Activated CD4-positive, alpha-beta T cell treated with anti-CD3 and anti-CD28 coated beads, Interleukin-2, Interleukin-6, amounts not matched to agents 100 ng/mL and 50 ng/mL, durations not matched to agents 16 hours and 8 hours (primary cell): ENCODE measurements around the gene NLRP14.

Experiments used
- DNase-seq: peaks from one replicate; pipeline ENCODE4 v3.0.0-alpha.2; 2020

Gene NLRP14

DNA sequence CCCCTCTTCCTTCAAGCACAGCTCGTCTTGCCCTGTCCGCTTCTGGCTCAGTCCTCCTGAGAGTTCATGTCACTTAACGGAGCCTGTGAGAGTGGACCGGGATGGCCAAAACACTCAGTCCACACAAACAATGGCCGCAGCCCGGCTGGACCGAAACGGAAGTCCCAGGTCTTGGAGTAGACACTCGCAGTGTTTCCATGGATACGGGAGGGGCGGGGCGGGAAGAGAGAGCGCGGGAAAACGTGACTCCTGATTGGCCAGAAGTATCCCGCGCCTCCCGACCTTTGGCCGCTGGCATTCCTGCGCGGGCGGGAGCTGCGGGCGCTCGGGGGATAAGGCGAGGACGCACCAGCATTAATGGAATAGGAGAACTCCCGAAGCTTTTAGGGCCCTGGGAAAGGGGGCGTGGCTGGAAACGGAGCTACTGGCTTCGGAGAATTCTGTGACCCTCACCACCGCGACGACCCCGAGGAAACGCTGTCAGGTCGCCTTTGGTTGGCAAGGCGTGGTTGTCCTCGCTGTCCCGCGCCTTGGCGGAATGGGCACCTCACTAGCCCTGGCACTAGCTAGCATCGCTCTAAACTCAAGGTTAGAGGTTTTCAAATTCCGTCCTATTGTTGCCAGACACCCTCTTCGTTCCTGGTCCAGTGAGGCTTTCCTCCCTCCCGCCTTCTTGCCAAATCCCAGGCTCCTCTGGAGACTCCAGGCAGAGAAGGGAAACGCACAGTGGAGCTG is at the start of gene NLRP14, which contains the start of gene ZNF214:
NLRP14 (plus strand) TSS at position 297 of the 735 bp plus-strand sequence. CDS start 18,108 bp downstream, outside the sequence.
ZNF214 (minus strand) TSS at position 164 of the 735 bp plus-strand sequence. CDS start 17,511 bp downstream, outside the sequence.
- DNase-seq: peak; percentile 15

DNA sequence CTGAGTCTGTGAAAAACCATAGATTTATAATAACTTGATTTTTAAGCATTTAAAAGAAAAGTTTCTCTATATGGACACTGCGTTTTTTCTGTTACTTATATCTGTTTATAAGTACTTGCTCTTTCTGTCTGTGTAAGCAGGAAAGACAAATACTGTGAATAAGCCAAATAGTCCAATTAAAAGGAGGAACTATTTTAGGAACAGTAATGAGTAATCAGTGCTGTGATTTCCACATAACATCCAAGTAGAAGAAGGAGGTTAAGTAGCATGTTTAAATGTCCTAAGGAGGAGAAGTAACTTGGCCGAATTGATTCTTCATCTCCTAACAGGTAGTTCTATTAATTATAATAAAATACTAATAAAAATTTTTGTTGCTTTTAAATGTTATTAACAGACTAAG is 40.9 kb upstream of the NLRP14 start:
- DNase-seq: no peak

GRCh38 chr11:6986487-6986886 is 33.8 kb upstream of the NLRP14 start:
- DNase-seq: no peak

GRCh38 chr11:6988506-6988905 is 31.8 kb upstream of the NLRP14 start:
- DNase-seq: no peak

GRCh38 chr11:6991227-6991626 is 29.1 kb upstream of the NLRP14 start:
- DNase-seq: no peak

DNA sequence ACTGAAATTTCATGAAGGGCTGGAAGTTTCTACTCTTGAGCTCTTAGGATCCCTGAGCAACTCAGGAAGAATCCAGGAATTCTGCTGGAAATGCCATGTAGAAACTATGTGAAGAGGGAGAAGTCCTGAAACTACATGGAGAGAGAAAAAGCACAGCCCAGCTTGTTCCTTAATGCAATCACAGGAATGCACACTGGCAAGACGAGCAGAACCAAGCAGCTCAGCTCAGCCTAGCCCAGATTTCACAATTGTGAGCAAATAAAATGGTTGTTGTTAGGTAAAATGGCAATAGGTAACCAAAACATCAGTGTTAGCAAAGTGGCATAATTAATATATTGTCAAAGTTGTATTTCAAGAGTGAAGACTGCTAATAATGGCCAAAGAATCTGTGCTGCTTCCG is 28.3 kb upstream of the NLRP14 start:
- no peak for DNase-seq

GRCh38 chr11:6992457-6993417 is 27.5 kb upstream of the NLRP14 start:
- no peak for DNase-seq

GRCh38 chr11:6995703-6996102 is 24.6 kb upstream of the NLRP14 start:
- DNase-seq: no peak

DNA sequence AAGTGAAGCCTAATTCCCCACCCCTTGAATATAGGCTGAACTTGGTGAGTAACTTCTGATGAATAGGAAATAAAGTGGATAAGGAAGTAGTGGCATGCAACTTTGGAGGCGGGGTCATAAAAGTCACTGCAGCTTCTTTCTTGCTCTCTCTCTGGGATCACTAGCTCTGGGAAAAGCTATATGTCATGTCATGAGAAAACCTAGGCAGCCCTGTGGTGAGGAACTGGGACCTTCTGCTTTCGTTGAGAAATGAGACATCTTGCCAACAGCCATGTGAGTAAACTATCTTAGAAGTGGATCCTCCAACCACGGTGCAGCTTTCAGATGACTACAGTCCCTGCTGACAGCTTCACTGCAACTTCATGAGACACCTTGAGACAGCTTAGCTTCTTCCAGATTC is 15.8 kb upstream of the NLRP14 start:
- DNase-seq: no peak

DNA sequence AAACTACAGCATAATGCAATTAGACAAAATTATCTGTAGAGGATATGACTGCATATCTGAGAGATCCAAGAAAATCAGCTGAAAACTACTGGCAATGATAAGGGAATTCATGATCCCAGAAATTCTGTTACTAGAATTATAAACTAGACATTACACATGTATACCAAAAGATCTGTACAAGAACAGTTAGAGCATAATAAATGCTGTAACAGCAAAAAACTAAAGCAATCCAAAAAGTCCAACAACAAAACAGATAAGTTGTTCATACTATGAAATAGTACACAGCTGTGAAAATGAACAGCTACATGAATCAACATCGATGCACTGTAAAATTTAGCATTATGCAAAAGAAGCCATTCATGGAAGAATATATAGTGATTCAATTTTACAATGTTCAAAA is 6.2 kb upstream of the NLRP14 start:
- no peak for DNase-seq

- no peak for DNase-seq
Observed at GRCh38 chr11:7016011-7016410, 4.3 kb upstream of the NLRP14 start.

GRCh38 chr11:7019500-7020182 is 638 bp upstream of the NLRP14 start:
- no peak for DNase-seq

DNA sequence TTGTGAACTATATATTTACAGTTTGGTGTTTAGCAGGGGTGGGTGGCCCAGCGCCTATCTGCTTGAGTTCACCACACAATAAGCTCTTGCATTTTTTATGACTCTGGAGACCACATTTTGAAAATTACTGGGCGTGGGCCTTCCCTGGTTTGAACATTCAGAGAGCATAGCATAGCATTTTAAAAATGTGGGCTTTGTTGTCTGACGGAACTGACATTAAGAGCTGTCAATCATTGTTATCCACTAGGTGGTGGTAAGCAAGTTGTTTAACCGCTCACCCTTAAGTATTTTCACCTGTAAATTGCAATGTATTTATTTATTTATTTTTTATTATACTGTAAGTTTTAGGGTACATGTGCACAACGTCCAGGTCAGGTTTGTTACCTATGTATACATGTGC is 1.0 kb downstream of the NLRP14 start:
- DNase-seq: no peak

DNA sequence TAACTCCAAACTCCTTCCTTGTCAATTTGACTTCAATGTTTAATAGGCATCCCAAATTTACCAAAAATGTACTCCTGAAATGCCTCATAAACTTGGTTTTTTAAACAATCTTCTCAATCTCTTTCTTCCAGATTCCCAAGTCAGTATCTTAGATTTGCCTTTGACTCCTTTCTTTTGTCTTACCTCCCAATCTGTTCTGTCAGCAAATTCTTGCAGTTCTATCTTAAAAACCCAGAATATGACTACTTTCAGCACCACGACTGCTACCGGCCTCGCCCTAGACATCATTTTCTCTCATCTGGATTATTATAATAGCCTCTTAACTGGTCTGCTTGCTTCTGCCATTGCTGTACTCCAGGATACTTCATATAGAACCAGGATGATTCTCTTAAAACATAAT is 7.9 kb downstream of the NLRP14 start:
- DNase-seq: no peak

DNA sequence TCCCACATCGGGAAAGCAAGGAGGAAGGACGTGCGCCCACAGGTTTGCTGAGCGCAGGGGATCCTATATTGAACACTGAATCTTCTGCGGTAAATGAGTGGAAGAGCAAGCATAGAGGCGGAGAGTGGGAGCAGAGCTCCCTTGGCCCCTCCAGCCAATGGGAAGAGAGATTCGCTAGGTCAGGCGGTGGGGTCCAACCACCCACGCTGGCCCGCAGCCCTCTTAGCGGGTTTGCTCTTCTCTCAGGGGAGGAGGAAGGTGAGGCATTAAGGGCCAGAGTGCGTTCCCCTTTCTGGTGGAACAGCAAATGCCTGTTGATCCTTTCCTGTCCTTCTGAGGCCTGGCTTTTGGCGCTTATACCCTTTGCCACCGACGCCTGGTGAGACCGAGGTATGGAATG is 10.6 kb downstream of the NLRP14 start:
- DNase-seq: no peak

GRCh38 chr11:7031471-7031871 is 11.2 kb downstream of the NLRP14 start:
- no peak for DNase-seq

- DNase-seq: no peak
Observed at GRCh38 chr11:7032692-7033091, 12.4 kb downstream of the NLRP14 start.

DNA sequence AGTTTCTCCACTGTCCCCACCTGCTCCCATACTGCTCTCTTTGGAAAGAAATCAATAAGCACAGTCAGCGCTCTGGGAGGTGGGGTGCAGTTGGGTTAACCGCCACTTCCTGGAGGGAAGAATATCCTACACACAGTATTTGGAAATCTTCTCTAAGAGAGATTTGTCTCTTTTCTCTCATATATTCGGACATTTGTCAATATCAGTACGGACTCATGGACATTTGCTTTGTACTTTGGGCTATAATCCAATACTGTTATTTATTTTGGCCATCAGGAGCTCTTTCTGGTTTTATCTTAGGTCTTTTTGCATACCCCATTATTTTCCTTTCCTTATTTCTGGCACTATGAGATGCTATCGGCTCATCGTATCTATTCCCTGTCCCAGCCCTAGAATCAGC is 13.7 kb downstream of the NLRP14 start:
- DNase-seq: no peak

- DNase-seq: no peak
Observed at GRCh38 chr11:7046474-7047175, 26.3 kb downstream of the NLRP14 start.

- DNase-seq: no peak
Observed at GRCh38 chr11:7050191-7050590, 29.9 kb downstream of the NLRP14 start.

DNA sequence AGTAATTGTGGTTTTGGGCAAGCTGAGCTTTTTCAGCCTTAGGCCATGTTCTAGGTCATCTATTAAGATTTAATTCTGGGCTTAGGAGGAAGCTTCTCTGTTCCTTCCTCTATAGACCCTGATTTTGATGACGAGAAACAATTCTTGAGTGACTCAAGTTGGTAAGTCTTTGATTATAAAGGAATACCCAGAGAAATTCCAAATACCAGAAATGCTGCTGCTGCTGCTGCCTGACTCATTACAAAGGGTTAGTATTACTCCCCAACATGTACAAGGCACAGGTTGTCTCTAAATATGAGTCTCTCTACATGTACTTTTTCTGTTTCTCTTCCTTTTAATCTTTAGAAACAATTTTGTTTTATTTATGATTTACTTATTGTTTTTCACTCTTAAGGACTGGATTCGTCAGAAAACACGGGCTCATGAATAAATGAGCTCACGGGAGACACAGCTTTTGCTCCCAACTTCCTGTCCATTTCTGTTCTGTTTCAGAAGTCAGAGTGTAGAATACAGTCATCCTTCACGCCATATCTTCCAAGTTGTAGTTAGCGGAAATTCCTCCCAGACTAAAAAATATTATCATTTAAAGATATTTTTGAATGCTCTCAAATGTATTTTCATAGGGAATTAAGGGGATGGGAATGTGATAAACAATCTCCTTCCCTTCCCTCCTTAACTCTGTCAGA is 36.7 kb downstream of the NLRP14 start:
- no peak for DNase-seq

GRCh38 chr11:7057641-7058040 is 37.4 kb downstream of the NLRP14 start:
- no peak for DNase-seq
